Posterior cingulate gyrus (tissue), 11 donors: ENCODE results near the gene PTH1R.
A peak's percentile ranks its signal among the peaks of the same experiment; 100 is the strongest.

Experiments used
- DNase-seq, 10 donors: peaks; one replicate each; pipeline versions ENCODE4 v3.0.0 to v3.0.0-alpha.2; 2020 to 2021; ENCODE audit warnings: mixed read lengths in 3 of 10
- intact Hi-C: fragments of 100-400 bp; cut with DNase I; formaldehyde crosslinking; loops from one replicate; pipeline ENCODE4 v1.15.1; 2023

The PTH1R gene

DNA sequence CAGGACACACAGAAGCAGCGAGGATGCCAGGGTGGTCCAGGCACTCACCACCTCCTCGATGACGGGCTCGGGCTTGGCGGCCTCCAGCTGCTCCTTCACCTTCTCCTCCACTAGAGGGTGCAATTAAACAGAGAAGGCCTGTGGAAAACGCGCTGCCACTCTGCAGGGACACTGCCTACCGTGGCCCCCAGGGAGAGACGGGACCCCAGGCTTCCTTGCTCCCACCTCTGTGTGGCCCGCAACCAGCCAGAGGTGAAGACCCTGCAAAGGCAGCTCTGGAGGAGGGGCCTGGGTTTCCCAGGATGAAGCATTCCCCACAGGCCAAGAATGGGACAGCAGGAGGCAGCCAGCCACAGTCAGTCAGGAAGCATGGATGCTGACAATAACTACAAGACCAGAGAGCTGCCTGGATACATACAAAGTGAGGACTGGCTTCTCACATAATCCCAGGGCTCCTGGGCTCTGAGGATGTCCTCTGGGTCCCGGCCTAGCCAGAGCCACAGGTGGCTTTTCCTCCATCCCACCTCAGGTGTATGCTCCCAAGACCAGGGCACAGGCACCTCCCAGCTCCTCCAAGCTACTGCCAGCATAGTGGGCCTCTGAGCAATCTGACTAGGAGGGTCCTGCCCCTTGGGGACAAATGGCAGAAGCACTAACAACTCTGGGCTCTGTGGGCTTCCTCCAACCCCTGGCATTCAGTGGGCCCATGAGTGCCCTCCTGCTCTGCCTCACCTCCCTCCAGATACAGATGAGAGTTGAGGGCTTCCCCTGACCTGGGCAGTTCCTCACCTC, 46.2 kb downstream of the PTH1R start:
- DNase-seq = peak in 5 of 10 donors; percentile 41 to 87 (median 48)
- intact Hi-C loops = loop anchor here (2.0 kb wide), 1 partner anchor 75 kb away; no protein-coding TSS in a partner anchor

DNA sequence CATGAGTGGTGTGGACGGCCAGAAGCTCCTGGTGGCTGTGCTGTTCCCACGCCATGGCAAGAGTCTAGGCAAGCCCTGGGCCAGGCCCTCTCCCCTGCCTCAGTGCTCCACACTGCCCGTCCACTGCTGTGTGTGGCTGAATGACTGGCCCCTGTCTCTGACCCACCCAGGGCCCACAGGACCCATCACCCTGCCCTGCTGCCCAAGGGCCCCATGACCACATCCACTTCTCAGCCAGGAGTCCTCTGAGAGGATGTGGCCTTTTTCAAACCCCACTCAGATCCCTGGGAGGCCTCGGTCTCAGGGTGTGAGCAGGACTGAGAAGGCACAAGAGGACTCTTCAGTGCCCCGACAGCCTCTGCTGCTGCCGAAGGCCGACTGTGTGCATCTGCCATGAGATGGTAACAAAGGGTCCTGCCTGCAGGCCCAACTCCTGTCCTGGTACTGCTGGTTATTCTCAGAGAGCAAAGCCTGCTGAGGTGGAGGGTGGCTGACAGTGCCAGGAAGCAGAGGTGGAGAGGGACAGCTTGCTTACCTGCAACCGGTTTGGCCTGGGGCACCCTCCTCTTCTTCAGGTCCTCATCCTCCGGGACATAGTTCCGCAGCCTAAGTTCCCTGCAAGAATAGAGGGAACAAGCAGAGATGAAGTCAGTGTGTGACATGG, 47.5 kb downstream of the PTH1R start:
- peak in 2 of 10 donors; percentile 53 to 55 for DNase-seq
- intact Hi-C loops = loop anchor here (2.0 to 5.0 kb wide), 2 partner anchors 74 to 397 kb away; no protein-coding TSS in a partner anchor

DNA sequence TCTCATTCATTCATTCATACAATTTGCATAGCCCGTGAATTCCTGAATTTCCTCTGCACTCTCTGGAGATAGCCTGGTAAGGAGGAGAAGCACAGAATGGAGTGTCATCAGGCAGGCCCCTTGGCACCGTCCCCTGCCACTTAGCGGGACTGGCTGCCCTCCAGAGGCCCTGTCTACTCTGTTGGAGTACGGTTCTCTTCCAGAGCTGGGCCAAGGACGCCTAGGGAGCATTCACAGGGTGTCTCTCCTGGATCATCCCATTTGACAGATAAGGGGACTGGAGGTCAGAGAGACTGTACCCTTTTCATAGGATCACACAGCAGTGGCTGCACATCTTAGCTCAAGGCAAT, 48.0 kb downstream of the PTH1R start:
- DNase-seq = peak in 2 of 10 donors; percentile 35 to 52
- intact Hi-C loops = loop anchor here (2.0 to 5.0 kb wide), 2 partner anchors 73 to 397 kb away; no protein-coding TSS in a partner anchor

DNA sequence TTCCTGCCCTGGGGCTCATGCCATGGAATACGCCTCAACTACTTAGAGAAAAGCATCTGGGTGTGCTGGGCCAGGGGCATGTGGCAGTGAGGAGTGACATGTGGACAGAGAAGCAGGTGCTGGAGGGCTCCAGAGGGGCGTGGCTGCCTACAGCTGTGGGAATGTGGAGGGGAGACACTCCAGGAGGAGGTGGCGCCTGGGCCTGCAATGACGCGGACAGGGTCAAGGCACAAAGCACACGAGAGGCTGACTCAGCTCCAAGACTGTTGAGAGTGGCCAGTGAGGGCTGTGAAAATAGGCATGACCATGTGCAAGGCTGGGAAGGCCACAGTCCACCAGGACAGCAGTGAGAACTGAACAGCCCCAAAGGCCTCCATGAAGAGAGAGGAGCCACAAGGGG, 48.5 kb downstream of the PTH1R start:
- DNase-seq = peak in 2 of 10 donors; percentile 12 to 30
- intact Hi-C loops = loop anchor here (5.0 kb wide), 1 partner anchor 396 kb away; no protein-coding TSS in a partner anchor

DNA sequence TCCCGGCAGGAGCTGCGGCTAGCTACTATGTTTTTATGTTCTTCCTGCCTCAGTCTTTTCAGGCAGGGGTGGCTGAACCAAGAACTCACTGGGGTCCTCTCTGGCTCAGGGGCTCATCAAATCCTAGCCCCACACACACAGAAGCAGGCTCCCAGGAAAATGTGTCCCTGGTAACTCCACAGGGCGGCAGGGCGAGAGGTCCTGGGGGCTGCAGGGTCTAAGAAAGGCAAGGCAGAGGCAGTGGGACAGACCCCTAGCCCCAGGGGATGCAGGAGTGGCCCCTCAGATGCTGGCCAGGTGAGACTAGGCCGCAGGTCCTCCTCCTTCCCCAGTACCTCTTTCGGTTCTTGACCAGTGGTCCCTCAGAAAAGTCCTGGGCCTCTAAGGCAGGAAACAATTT, 48.9 kb downstream of the PTH1R start:
- DNase-seq = peak in 2 of 10 donors; percentile 52 to 60
- intact Hi-C loops = loop anchor here (5.0 kb wide), 1 partner anchor 396 kb away; no protein-coding TSS in a partner anchor

DNA sequence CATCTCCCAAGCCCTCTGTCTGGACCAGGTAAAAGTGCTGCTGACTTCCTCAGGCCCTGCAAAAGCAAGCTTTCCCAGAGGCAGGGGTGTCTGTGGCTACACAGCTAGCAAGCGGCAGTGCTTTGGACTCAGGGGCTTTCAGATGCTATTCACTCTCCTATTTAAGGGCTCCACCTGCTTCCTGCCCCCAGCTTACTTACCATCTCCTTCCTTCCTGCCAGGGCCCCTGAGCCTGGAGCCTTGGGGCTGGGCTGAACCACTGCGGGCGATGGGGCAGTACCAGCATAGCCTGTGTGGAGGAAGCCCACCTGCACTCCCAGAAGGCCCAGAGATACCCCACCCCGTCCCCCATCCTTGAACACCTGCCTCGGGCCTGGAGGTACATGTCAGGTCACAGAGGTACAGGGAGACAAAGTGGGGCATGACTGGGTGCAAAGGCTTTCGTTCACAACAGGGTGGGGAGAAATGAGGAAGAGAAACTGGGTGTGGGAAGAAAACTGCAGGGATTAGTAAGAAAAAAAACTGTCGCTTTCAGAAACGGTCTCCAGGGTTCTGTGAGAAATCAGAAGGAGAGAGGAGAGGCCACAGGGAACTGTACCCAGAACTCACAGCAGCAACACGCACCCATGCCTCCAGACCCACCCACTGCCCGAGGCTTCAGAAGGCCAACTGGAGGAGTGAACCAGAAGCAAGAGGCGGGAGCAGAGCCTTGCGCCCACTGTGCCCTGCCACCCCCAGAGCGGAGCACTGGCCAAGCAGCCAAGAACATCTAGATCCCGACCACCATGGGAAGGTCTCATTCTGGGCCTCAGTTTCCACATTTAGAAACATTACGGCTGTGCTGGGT, 49.6 kb downstream of the PTH1R start:
- DNase-seq = peak in 2 of 10 donors; percentile 77 to 78
- intact Hi-C loops = loop anchor here (5.0 kb wide), 1 partner anchor 395 kb away; no protein-coding TSS in a partner anchor

DNA sequence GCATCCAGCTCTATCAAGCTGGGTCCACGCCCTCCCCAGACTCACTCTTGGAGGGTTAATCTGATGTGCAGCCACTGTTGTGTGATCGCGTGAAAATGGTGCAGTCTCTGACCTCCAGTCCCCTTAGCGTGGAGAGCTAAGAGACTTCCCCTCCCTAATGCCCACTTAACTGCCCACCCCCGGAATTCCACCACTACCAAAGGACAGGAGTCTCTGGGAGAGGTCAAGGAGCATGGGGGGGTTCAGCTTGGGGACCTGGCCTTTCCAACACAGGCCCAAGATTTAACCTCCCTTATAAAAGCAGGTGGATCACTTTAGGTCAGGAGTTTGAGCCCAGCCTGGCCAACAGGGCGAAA, 50.2 kb downstream of the PTH1R start:
- DNase-seq = no peak
- intact Hi-C loops = loop anchor here (5.0 kb wide), 1 partner anchor 395 kb away; no protein-coding TSS in a partner anchor

DNA sequence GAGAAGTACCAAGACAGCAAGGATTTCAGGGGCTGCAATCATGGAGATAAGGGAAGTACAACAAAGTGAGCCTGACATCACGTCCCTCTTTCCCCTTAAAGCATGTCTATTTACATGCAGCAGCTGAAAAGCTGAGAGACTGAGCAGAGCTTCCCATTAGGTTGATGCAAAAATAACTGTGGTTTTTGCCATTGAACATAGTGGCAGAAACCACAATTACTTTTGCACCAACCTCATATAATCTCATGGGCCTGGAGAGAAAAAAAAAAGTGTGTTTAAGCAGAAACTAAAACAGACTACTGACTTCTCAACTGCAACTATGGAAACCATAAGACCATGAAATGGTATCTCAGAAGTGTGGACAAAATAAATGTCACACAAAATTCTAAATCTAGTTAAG, 50.8 kb downstream of the PTH1R start:
- no peak for DNase-seq
- intact Hi-C loops = loop anchor here (5.0 kb wide), 1 partner anchor 394 kb away; no protein-coding TSS in a partner anchor

DNA sequence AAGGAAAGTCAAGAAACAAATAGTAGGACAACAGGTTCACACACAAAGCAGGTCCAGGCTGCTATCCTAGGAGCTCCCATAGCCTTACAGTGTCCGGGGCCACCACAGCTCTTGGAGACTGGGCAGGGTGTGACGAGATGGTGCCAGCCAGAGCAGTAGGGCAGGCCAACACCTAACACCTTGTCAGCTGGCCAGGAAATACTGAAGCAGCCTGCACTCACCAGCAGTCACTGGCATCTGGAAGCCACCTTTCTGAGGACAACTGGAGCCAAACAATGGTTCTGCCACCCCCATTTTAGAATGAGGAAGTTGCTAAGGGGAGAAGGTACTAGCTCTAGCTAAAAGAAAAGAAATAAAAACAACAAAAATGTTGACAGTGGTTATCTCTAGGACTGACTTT, 51.8 kb downstream of the PTH1R start:
- intact Hi-C loops = loop anchor here (5.0 kb wide), 1 partner anchor 393 kb away; no protein-coding TSS in a partner anchor

DNA sequence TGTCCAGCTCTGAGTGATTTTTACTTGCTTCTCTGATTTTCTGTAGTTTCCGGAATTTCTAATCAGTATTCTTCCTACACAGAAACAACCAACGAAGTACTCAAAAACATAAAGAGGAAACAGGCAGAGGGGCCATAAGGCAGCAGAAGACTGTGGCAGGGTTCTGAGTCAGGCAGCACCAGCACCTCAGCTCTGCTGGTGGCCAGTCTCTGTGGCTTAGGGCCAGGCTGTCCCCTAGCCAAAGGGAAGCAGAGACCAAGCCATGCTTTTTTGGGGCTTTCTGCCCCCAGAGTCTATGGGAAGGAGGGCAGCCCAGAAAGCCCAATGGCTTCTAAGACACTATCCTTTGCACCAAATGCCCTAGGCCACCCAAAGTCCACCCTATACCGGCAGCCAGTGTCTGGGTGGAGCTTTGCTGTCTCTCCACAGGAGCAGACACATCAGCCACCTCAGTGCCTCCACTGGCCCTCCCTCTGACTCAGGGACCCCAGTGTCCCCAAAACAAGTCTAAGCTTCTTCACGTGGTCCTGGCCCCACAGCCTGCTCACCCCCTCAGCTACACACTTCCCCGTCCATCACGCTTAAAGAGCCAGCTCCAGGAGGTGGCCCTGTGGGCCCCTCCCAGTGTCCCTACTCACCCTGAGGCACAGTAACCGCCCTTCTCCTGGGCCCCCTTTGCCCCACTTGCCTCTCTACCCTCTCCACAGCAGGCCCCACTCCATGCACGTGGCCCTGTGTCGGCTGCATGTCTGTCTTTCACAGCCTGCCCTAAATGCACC, 52.8 kb downstream of the PTH1R start:
- intact Hi-C loops = loop anchor here (10.0 kb wide), 1 partner anchor 234 kb away; the partner anchor contains the start of gene SETD2
- DNase-seq = peak in 3 of 10 donors; percentile 14 to 75 (median 49)

More for the DNA sequence above, 51.8 kb downstream of the PTH1R start:
- peak in 2 of 10 donors; percentile 47 to 66 for DNase-seq

DNA sequence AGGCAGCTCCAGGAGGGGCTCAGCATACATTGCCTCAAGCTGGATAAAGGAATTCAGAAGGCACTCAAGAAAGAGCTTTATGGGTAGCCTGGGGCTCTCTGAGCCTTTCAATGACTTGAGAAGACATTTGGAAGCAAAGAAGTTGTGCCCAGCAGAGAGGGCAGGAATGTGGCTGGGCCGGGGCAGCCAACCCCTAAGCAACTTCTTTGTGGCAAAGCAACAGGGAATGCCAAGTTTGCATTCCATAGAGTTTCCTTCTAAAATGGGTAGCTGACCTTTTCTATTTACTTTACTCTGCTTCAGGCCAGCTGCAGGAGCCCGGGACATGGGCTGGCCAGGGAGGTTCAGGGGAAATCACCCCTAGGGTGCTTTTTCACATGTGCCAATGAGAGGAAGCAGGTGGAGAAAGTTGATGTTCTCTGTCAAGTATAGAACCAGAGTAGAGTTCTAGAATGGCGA, 53.5 kb downstream of the PTH1R start:
- DNase-seq = peak in 2 of 10 donors; percentile 47 to 59
- intact Hi-C loops = loop anchor here (10.0 kb wide), 1 partner anchor 234 kb away; the partner anchor contains the start of gene SETD2

DNA sequence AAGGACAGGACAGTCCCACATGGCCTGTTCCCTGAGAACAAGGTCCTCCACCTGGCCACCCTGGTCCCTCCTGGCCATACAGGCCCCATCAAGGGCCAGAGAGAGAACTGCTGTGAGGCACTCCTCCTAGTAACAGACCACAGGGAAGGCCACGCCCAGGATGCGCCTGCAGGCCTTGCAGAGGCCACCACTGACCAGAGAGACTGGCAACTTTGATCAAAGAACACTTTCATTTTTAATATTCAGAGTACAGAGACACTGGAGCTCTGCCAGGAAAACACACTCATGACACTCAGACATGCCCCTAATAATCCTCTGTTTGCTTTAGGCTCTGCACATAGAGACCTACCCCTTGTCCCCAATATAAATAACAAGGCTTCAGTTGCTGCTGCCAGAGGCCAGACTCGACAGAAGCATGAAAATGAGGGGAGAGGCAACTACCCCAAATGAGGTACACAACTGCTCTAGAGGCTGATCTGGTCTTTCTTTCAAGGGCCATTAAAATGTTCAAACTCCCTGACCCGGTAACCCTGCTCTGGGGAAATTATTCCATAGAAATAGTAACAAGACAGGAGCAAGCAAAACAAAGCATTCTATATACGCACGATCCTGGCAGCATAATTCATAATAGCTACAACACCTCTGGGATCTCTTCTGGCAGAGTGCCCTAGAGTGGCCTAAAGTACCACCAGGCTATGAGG, 54.3 kb downstream of the PTH1R start:
- peak in 3 of 10 donors; percentile 20 to 81 (median 80) for DNase-seq
- intact Hi-C loops = loop anchor here (10.0 kb wide), 1 partner anchor 233 kb away; the partner anchor contains the start of gene SETD2

DNA sequence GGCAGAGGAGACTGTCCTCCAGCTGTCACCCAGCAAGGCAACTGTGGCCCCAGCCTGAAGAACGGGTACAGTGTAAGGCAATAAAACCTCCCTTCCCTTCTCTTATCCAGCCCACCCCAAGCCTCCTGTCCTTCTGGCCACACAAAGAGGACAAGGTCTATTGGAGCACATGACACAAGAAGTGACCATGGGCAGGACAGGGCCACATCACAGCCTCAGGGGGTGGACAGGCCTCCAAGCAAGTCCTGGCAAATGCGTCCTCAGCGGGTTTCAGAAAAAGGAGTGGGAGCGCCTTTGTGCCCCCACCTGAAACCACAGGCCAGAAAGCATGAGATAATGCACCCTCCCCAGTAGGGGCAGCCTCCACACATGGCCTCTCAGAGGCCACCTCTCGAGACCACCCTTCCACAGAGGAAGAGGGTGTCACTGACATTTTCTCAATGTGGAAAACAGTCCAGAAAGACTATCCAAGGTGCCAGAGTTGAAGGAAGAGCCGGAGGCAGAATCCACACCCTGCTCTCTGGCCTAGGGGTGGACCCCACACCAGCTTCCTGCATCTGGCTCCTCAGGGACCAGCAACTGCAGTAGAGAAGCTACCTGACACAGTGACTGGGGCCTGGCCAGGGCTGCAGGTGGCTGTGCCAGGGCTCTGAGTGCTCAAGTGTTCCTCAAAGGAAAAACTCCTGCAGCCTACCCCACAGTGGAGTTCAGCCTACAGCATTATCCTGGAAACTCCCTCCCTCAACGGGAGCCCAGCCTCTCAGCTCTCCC, 55.1 kb downstream of the PTH1R start:
- peak in 2 of 10 donors; percentile 9 to 82 for DNase-seq
- intact Hi-C loops = loop anchor here (10.0 kb wide), 1 partner anchor 232 kb away; the partner anchor contains the start of gene SETD2

DNA sequence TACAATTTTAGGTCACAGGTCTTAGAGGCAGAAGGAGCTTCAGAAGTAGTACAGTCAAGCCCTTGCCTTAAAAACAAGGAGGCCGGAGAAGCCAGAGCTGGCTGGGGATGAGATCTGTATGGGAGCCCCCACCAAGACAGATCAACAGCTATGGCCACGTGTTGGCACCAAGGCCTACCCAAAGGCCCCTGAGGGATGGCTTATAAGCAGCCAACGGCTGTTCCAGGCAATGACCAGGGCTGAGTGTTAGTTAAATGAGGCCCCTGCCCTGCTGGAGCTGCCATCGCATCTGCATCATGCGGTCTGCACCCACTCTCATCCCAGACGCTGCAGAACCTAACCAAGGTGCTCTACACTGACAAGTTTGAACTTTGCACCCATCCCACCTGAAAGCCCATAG, 55.7 kb downstream of the PTH1R start:
- intact Hi-C loops = loop anchor here (10.0 kb wide), 1 partner anchor 232 kb away; the partner anchor contains the start of gene SETD2
- peak in 2 of 10 donors; percentile 11 to 50 for DNase-seq

DNA sequence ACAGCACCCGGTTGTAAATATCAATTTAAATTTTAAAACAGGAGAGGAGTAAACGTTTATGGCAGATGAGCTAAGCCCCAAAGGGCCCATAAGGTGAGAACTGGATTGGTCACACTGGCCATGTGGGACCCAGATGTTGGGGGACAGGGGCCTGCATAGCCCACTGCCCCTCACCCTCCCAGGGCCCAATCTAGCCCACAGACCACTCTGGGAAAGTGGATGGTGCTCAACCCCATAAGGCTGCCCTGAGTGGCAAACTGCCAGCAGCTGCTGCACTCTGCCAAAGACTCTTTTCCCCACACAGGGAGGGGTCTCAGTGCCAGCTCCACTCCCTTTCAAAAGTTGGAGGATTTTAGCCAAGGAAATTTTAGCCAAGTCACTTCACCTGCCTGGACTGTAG, 56.6 kb downstream of the PTH1R start:
- intact Hi-C loops = loop anchor here (10.0 kb wide), 1 partner anchor 231 kb away; the partner anchor contains the start of gene SETD2

DNA sequence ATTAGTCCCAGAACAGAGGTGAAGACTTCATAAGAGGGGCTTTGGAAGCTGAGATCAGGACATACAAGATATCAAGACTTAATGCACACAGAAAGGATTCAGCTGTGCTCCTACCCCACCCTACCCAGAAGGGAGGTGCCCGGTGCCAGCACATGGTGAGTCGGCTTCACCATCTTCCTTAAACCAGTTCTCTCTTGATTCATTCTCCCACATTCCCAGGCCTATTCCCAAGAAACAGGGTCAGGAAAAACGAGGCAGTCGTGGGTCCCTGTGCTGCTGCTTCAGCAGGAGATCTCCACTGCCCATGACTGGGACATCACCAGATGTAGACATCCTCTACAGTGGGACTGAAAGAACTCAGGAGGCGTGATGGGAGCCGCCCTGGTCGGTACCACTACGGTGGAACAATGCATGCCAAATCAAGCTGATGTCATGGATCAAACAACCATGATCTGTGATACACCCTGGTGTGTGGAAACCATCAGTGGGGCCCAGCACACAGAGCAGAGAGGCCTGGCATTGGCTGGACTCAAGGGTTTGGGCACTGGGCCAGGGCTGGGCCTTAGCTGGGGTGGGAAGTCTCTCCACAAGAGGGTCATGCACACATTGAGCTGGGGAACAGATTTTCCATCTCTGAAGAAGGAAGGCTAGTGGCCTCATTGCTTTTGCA, 57.1 kb downstream of the PTH1R start:
- intact Hi-C loops = loop anchor here (10.0 kb wide), 1 partner anchor 230 kb away; the partner anchor contains the start of gene SETD2
- DNase-seq = peak in 3 of 10 donors; percentile 24 to 80 (median 47)

More for the DNA sequence above, 56.6 kb downstream of the PTH1R start:
- DNase-seq = no peak
